ENCODE data around the gene COBL.

COBL gene

DNA sequence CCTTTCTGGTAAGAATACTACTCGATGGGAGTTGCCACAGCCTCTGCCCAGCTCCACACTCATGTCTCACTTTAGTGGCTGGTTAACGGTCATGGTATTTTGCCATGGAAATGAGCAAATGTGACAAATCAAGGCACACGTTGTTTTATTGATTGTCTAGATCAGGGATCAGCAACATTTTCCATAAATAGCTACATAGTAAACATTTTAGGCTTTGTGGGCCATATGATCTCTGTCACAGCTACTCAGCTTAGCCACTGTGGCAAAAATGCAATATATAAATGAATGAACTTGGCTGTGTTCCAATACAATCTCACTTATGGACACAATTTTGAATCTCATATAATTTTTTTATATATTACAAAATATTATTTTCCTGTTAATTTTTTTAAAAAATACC is 76.9 kb downstream of the COBL start:
- in situ Hi-C loops (cut with HindIII; ENCODE audit: low sequenced_read_pairs): no loop called here
- TF ChIP-seq, protein P1, sequence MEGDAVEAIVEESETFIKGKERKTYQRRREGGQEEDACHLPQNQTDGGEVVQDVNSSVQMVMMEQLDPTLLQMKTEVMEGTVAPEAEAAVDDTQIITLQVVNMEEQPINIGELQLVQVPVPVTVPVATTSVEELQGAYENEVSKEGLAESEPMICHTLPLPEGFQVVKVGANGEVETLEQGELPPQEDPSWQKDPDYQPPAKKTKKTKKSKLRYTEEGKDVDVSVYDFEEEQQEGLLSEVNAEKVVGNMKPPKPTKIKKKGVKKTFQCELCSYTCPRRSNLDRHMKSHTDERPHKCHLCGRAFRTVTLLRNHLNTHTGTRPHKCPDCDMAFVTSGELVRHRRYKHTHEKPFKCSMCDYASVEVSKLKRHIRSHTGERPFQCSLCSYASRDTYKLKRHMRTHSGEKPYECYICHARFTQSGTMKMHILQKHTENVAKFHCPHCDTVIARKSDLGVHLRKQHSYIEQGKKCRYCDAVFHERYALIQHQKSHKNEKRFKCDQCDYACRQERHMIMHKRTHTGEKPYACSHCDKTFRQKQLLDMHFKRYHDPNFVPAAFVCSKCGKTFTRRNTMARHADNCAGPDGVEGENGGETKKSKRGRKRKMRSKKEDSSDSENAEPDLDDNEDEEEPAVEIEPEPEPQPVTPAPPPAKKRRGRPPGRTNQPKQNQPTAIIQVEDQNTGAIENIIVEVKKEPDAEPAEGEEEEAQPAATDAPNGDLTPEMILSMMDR (IDR thresholded peaks at IDR 0.05; ENCODE audit: low read depth, low read length, missing control alignments): no peak
- H3K4me3 ChIP-seq (ENCODE audit: low read depth, low read length): no peak overlapping the region
- no peak for DNase-seq (ENCODE audit: low read depth)

DNA sequence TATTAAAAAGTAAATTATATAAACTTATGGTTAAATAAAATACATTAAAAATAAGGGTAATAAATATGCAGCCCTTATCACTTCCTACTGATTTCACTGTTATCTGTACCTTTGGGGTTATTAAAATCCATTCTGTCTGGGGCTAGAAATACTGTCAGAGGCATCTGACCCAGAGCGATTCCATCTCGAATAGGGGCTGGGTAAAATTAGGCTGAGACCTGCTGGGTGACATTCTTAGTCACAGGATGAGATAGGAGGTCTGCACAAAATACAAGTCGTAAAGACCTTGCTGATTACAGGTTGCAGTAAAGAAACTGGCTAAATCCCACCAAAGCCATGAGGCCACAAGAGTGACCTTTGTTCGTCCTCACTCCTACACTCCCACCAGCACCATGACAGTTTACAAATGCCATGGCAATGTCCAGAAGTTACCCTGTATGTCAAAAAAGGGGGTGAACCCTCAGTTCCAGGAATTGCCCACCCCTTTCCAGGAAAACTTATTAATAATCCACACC is 77.6 kb downstream of the COBL start:
- DNase-seq (ENCODE audit: low read depth): no peak
- H3K4me3 ChIP-seq (ENCODE audit: low read depth, low read length): no peak overlapping the region
- TF ChIP-seq, protein P1 (IDR thresholded peaks at IDR 0.05; ENCODE audit: low read depth, low read length, missing control alignments): no peak
- in situ Hi-C loops (cut with HindIII; ENCODE audit: low sequenced_read_pairs): no loop called here

DNA sequence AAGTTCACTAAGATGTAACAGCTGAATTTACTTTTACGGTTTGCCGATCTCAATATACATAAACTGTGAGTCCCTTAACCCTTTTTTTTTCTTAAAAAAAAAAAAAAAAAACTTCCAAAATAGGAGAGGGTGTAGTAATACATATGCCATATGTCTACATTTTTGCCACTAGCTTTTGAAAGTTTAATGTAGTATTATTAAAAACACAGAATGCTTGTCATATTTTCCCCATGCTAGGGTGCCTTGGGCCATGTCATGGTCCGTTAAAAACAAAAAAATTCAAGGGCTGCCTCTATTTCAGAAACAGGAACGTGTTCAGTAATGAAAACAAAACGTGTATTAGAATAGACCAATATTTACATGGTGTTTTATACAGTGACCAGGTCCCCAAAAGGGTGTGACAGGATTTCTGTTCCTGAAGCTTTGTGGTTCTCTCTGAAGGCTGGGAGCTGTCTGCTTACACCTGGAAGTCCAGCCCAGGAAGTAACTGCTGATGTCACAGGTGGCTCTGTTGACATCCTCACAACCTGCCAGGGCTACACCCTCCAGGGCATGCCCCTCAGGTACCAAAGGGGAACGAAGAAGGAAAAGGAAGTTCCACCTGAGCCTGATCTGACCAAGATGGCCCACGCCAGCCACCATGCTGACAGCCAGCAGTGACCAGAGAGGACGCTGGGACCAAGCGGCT is 79.0 kb downstream of the COBL start:
- in situ Hi-C loops (cut with HindIII; ENCODE audit: low sequenced_read_pairs): no loop called here
- no peak for DNase-seq (ENCODE audit: low read depth)
- no peak overlapping the region for H3K4me3 ChIP-seq (ENCODE audit: low read depth, low read length)
- TF ChIP-seq, protein P1 (IDR thresholded peaks at IDR 0.05; ENCODE audit: low read depth, low read length, missing control alignments): no peak

DNA sequence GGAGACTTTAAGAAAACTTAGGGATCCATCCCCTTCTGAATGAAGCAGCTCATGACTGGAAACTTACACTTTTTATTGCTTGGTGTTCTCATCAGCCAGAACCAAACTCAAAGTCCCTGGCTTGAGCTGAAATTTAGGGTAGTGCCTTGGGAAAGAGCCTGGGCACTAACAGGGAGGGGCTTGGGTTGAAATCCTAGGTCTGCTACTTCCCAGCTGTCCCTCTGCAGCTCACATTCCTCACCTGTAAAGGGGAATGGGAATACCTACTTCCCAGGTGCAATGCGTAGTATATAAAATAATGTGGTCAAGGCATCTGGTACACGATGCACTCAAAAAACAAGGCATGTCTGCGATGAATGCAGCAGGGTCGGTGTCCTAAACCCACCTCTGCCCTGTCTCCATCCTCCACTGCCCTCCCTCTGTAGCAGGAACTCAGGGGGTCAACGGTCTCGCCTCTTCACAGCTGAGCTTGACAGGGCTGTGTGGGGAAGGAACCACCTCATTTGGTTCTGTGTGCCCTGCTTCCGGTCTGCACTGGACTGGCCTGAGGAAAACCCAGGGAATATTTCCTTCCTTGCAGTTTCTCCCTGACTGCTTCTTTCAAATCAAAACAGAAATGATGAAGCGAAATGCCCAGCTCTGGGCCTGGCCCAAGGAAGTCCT is 80.0 kb downstream of the COBL start:
- TF ChIP-seq, protein P1 (IDR thresholded peaks at IDR 0.05; ENCODE audit: low read depth, low read length, missing control alignments): no peak
- DNase-seq (ENCODE audit: low read depth): no peak
- no peak overlapping the region for H3K4me3 ChIP-seq (ENCODE audit: low read depth, low read length)
- in situ Hi-C loops (cut with HindIII; ENCODE audit: low sequenced_read_pairs): no loop called here

DNA sequence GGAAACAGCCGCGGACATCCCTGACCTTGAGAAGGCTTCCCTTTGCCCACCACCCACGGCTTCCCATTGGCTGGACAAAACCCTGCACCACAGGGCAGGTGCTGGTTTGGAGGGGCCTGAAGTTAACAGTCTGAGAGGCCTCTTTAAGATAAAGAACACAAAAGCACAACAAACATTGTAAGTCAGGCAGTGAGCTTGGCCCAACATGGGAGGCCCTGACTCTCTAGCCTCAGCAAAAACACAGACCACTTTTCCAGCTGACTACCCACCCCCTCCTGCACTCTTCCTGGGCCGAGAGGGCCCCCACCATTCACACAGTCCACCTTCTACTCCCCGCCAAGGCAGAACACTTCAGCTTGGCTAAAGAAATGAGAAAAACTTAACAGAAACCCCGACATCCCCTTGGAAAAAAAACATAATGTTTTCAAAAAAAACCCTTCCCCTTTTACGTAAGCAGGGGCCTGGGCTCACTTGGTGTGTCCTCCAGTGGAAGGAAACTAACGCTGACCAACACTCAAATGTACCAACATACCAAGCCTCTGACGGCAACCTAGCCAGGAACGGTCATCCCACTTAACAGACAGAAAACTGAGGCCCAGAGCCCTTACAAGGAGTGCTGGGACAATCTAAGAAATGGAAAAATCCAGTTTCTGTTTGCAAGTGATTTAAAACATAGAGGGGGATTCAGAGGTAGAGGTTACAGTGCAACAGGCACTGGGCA is 80.9 kb downstream of the COBL start:
- TF ChIP-seq, protein P1 (IDR thresholded peaks at IDR 0.05; ENCODE audit: low read depth, low read length, missing control alignments): no peak
- no peak overlapping the region for H3K4me3 ChIP-seq (ENCODE audit: low read depth, low read length)
- DNase-seq (ENCODE audit: low read depth): no peak
- in situ Hi-C loops (cut with HindIII; ENCODE audit: low sequenced_read_pairs): no loop called here

DNA sequence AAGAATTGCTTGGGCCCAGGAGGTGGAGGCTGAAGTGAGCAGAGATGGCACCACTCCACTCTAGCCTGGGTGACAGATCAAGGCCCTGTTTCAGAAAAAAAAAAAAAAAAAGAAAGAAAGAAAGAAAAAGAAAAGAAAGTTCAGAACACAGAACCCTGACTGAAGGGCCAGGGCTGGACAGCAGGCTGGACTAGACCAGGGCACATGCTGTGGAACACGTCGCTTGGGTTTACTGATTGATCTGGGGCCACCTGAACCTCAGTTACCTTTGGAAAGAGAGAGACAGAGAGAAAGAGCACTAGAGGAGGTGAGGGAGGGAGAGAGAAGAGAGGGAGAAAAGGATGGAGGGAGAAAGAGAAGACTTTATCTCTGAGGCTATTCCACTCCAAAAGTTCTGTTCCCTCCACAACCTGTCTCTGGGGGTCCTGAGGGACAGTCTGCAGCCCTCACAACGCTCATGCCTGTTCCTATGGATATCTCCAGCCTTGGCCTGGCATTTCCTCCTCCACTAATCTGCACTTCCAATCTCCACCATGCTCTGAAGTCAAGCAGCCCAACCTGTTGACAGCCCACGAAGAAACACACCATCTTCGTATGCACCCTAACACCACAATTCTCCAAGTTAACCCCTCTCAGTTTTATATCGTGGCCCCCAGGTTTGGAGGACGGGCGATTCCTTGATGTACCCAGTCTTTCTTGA is 81.8 kb downstream of the COBL start:
- in situ Hi-C loops (cut with HindIII; ENCODE audit: low sequenced_read_pairs): no loop called here
- TF ChIP-seq, protein P1 (IDR thresholded peaks at IDR 0.05; ENCODE audit: low read depth, low read length, missing control alignments): no peak
- no peak overlapping the region for H3K4me3 ChIP-seq (ENCODE audit: low read depth, low read length)
- DNase-seq (ENCODE audit: low read depth): no peak
